Thyroid gland (tissue), 4 donors: ENCODE measurements around the gene IL25. TPM values are rescaled to one million over a fixed set of nuclear protein-coding genes. Genes with fewer than 3 reads are reported as not detected.
A peak's percentile ranks its signal among the peaks of the same experiment; 100 is the strongest.

Source experiments
- DNase-seq, 2 donors: peaks; one replicate each; pipeline ENCODE4 v3.0.0-alpha.2; 2019
- H3K27ac ChIP-seq, 3 donors: fragments of 200-600 bp; sonication (generic); 1 replicate in 2 of 3; 2 replicates in 1 of 3; pipeline ENCODE4 v1.5.1; 2016 to 2019; ENCODE audit warnings: mild to moderate bottlenecking in 1 of 3, moderate library complexity in 1 of 3
- H3K27me3 ChIP-seq: fragments of 200-600 bp; sonication (generic); one replicate; pipeline ENCODE4 v1.5.1; 2019
- H3K36me3 ChIP-seq, 2 donors: fragments of 200-600 bp; sonication (generic); one replicate each; pipeline ENCODE4 v1.5.1; 2016 to 2019
- H3K4me1 ChIP-seq, 2 donors: fragments of 200-600 bp; sonication (generic); one replicate each; pipeline ENCODE4 v1.5.1; 2017 to 2019
- H3K4me3 ChIP-seq, 3 donors: fragments of 200-600 bp; sonication (generic); replicated peaks in 1 of 3; 1 replicate in 2 of 3; 2 replicates in 1 of 3; pipeline ENCODE4 v1.5.1; 2016; ENCODE audit warnings: mild to moderate bottlenecking in 1 of 3
- H3K9me3 ChIP-seq: fragments of 200-600 bp; sonication (generic); one replicate; pipeline ENCODE4 v1.5.1; 2017
- POLR2A ChIP-seq, 2 donors: fragments of 450-650 bp; IDR thresholded peaks; one replicate each; pipeline ENCODE4 v1.6.1; 2017; ENCODE audit warnings: antibody characterized with exemption in 2 of 2, mild to moderate bottlenecking in 2 of 2, moderate library complexity in 1 of 2
- WGBS, 2 donors: methylation state at CpG; one replicate each; pipeline ENCODE4 v1.1.5; 2017; 5-methylcytosine and 5-hydroxymethylcytosine counted together
- intact Hi-C: fragments of 100-400 bp; cut with DNase I; formaldehyde crosslinking; loops from one replicate; pipeline ENCODE4 v1.15.1; 2023
- total RNA-seq, 4 donors: library from RNA; depleted of rRNA; stranded (reverse); fragments of >200 nt; gene quantifications; one replicate each; pipeline ENCODE4 v1.2.3, GENCODE V29; 2016
- TF ChIP-seq, protein P1 (sequence below), 6 experiments: fragments of 200-600 bp in 3 of 6; fragments of 450-650 bp in 3 of 6; sonication (generic) in 3 of 6; IDR thresholded peaks; one replicate each; pipeline ENCODE4 v1.5.1; 2016 to 2019; ENCODE audit warnings: antibody characterized with exemption in 6 of 6, mild to moderate bottlenecking in 2 of 6, inconsistent platforms in 1 of 6, moderate library complexity in 1 of 6

The IL25 gene
- total RNA-seq, 4 donors from 2014 or later, result not detected

DNA sequence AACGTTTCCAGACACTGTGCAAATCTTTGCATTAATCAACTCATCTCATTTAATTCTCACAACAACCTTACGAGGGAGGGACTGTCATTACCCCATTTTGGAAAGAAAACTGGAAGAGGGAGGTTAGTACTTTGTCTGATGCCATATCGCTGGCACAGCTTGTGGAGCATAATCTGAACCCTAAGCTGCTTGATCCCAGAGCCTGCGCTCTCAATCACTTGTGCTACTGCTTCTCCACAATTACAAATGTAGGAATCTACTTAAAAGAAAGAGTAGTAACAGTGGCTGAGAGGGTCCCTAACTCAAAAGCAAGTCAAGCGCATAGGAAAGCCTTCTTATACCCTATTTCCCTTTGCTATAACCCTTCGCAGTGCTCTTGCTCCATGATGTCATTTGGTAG lies 10.8 kb upstream of the IL25 start:
- Histone ChIP-seq H3K27me3 (no peaks in the 10 kb centered on the region), H3K27ac (no peak overlapping the region), H3K4me1 (peaks cover 2 to 13% of the 10 kb centered on the region in 2 donors), H3K36me3 (no peaks in the 10 kb centered on the region), H3K4me3 (no peak overlapping the region), H3K9me3 (no peaks in the 10 kb centered on the region)
- intact Hi-C loops, result no loop called here
- no peak for DNase-seq
- WGBS, 2 donors, result 80 to 90% methylated on average over 6 of the region's 6 CpGs
- TF ChIP-seq, protein P1, sequence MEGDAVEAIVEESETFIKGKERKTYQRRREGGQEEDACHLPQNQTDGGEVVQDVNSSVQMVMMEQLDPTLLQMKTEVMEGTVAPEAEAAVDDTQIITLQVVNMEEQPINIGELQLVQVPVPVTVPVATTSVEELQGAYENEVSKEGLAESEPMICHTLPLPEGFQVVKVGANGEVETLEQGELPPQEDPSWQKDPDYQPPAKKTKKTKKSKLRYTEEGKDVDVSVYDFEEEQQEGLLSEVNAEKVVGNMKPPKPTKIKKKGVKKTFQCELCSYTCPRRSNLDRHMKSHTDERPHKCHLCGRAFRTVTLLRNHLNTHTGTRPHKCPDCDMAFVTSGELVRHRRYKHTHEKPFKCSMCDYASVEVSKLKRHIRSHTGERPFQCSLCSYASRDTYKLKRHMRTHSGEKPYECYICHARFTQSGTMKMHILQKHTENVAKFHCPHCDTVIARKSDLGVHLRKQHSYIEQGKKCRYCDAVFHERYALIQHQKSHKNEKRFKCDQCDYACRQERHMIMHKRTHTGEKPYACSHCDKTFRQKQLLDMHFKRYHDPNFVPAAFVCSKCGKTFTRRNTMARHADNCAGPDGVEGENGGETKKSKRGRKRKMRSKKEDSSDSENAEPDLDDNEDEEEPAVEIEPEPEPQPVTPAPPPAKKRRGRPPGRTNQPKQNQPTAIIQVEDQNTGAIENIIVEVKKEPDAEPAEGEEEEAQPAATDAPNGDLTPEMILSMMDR (IDR thresholded peaks at IDR 0.05), result no peak
- no peak for TF ChIP-seq POLR2A (IDR thresholded peaks at IDR 0.05)

DNA sequence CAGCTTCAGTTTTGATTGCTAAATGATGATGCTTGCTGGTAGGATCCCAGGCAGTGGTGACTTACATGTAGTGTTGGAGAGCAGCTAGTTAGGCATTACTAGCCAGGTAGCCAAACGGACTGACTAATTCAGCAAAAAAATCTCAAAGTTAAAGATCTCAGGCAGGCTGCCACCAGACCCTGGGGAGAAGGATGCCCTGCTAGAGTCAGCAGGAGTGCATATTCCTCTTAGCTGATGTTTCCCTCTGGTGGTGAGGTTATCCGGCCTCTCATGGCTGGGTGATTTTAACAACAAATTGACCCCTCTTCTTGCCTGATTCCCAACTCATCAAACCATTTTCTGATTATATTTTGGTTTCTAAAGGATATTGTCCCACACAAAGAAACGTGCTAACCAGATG lies 10.4 kb upstream of the IL25 start:
- Histone ChIP-seq H3K4me3 (no peak overlapping the region), H3K27me3 (no peaks in the 10 kb centered on the region), H3K36me3 (no peaks in the 10 kb centered on the region), H3K4me1 (peaks cover 3 to 13% of the 10 kb centered on the region in 2 donors), H3K27ac (no peak overlapping the region), H3K9me3 (no peaks in the 10 kb centered on the region)
- intact Hi-C loops, result no loop called here
- no peak for DNase-seq
- 72 to 74% methylated on average over 3 of the region's 3 CpGs for WGBS, 2 donors
- TF ChIP-seq, protein P1 (IDR thresholded peaks at IDR 0.05), result no peak
- TF ChIP-seq POLR2A (IDR thresholded peaks at IDR 0.05), result no peak

DNA sequence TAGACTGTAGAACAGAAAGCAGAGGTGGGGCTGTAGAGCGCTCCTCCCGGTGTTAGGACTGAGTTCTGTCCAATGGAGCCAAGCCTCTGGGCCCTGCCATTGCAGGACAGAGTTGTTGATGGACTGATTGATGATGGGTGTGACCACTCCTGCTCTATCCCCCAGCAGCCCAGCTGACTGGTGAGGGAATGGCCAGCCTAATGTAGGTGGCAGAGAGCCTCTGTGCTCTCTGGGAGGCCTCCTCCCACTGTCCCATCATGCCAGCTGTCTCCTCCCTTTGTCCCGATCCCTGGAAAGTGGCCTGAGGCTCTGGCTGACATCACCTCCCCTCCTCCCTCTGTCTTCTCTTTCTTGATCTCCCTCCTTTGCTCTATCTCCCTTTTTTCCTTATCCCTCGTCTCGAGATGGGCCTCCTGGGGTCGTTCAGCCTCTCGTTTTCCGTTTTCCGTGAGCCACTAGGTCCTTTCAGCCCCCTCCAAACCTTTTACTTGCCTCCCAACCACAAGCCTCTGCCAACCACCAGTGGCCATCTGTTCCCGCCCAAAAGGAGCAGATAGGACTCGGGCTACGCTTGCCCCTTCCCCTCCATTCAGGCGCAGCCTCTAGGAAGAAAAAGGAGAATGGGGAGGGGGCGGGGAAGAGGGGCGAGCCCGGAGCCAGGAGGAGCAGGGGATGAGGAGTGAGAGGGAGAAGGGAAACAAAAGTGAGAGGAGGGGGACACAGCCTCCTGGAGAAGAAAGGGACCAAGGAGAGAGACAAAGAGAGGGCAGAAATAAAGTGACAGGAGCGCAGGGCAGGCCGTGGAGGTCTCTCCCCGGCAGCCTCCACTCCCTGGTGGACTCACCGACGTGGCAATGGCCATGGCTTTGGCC lies 8.2 kb upstream of the IL25 start:
- H3K27me3 ChIP-seq, result no peaks in the 10 kb centered on the region
- H3K4me1 ChIP-seq, result peaks cover 3 to 13% of the 10 kb centered on the region in 2 donors
- H3K27ac ChIP-seq, result peak overlapping the region; percentile 68 to 88 (median 84)
- TF ChIP-seq, protein P1 (IDR thresholded peaks at IDR 0.05), result no peak
- no peak for TF ChIP-seq POLR2A (IDR thresholded peaks at IDR 0.05)
- WGBS, 2 donors, result 19 to 20% methylated on average over 21 of the region's 21 CpGs
- peak in 1 of 2 donors; percentile 20 for DNase-seq
- no peaks in the 10 kb centered on the region for H3K36me3 ChIP-seq
- H3K4me3 ChIP-seq, result peak overlapping the region in 2 of 3 donors; percentile 14 to 63
- H3K9me3 ChIP-seq, result no peaks in the 10 kb centered on the region
- intact Hi-C loops, result no loop called here

DNA sequence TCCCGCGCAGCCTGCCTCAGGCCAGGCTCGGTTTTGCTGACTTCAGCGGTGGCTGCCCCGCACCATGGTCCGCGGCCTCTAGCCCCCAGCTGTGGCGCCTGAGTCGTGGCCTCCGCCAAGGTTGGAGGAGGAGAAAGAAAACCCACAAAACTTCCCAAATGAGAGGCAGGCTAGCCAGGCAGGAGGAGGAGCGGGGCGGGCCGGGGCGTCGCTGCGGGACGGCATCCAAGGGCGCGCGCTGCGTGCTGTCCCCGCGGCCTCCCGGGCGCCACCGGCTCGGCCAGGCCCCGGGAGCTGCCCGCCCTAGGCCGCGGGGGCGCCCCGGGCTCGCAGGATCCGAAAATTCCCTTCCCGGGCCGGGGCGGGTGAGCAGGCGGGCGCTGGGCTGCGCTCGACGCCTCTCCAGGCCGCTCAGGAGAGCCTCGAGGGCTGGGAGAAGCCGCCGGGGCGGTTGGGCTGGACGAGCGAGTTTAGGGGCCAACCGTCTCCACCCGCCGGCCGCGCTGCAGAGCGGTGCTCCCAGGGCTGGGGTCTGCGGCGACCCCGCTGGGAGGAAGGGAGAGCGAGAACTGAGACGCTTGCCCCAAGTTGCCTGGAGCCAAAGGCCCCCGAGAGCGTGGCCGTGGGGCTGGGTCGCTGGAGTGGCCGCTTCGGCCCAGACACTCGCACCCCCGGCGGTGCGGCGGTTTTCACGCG lies 7.4 kb upstream of the IL25 start, which contains the start of gene EFS:
TSS of gene EFS (minus strand) at position 137 of the 696 bp plus-strand sequence. CDS start 147 bp downstream, outside the sequence.
- Histone ChIP-seq H3K4me3 (peak within 1 kb of the TSS; percentile 23 to 63 (median 63)), H3K27ac (peak within 1 kb of the TSS; percentile 84 to 88 (median 84)), H3K9me3 (no peaks in the 10 kb centered on the region), H3K27me3 (no peaks in the 10 kb centered on the region), H3K36me3 (no peaks in the 10 kb centered on the region), H3K4me1 (peaks cover 3 to 13% of the 10 kb centered on the region in 2 donors)
- TF ChIP-seq POLR2A (IDR thresholded peaks at IDR 0.05), result peak in 1 of 2 donors; percentile 30
- TF ChIP-seq, protein P1 (IDR thresholded peaks at IDR 0.05), result peak in 1 of 6 experiments; percentile 5
- 3 to 4% methylated on average over 10 to 18 of the region's 74 CpGs for WGBS, 2 donors
- intact Hi-C loops, result no loop called here
- peak; percentile 47 for DNase-seq
